GM12878 (cell line): Measurements from ENCODE around the gene NIFK. TPM values are rescaled to one million over a fixed set of nuclear protein-coding genes. Genes with fewer than 3 reads are reported as not detected.

Experiments used
- ATAC-seq: fragments of 200-7000 bp; cut with Tn5 transposase; 3 replicates; pipeline ENCODE4 v1.9.1; 2020; ENCODE audit warnings: mild to moderate bottlenecking, moderate library complexity
- BruUV-seq: library from RNA; stranded (reverse); fragments of 400-500 nt; replicated peaks from 2 replicates; lab custom pipeline; 2021; lab: Mats Ljungman, UMichigan
- CTCF ChIA-PET: fragments of 300-600 bp; sonication (Branson Sonifier 250); formaldehyde crosslinking; extraction: SDS; loops from one replicate; lab custom pipeline; 2021; ENCODE audit warnings: inconsistent platforms; lab: Yijun Ruan, JAX
- POLR2A ChIA-PET: fragments of 350-600 bp; formaldehyde crosslinking; extraction: SDS; loops from one replicate; lab custom pipeline; 2021; ENCODE audit warnings: inconsistent platforms; lab: Charles Lee
- RAD21 ChIA-PET: fragments of 300-600 bp; sonication (Branson Sonifier 250); formaldehyde crosslinking; loops from one replicate; lab custom pipeline; 2023; ENCODE audit warnings: antibody characterized with exemption; ENCODE audit not compliant: unreplicated experiment; lab: Charles Lee
- SMC1A ChIA-PET: fragments of 300-600 bp; sonication (Branson Sonifier 250); formaldehyde crosslinking; loops from one replicate; lab custom pipeline; 2023; ENCODE audit not compliant: unreplicated experiment, uncharacterized antibody; lab: Charles Lee
- DNase-seq: peaks from one replicate; pipeline ENCODE4 v3.0.0-alpha.2; 2011; ENCODE audit warnings: low read depth, low spot score
- FAIRE-seq: peaks from 3 replicates; lab custom pipeline; 2011; peaks lifted over from hg19 to GRCh38; lab: Jason Lieb, UNC
- H2AFZ ChIP-seq: 2 replicates; pipeline ENCODE4 v1.6.0; 2011; ENCODE audit warnings: low read depth, low read length, control low read depth; ENCODE audit not compliant: control insufficient read depth
- H3K27ac ChIP-seq: 2 replicates; pipeline ENCODE4 v1.5.1; 2011; ENCODE audit warnings: control low read depth; ENCODE audit not compliant: control insufficient read depth, insufficient read depth
- H3K27me3 ChIP-seq, 2 experiments: replicated peaks in 1 of 2; 2 replicates each; pipeline versions ENCODE4 v1.6.0 to v1.6.1; 2011; ENCODE audit warnings: low read length in 1 of 2; ENCODE audit not compliant: control insufficient read depth in 2 of 2, insufficient read depth in 2 of 2
- H3K36me3 ChIP-seq, 2 experiments: 2 replicates each; pipeline ENCODE4 v1.5.1; 2011; ENCODE audit warnings: low read length in 1 of 2; ENCODE audit not compliant: control insufficient read depth in 2 of 2, insufficient read depth in 2 of 2
- H3K4me1 ChIP-seq: 2 replicates; pipeline ENCODE4 v1.6.1; 2011; ENCODE audit warnings: mild to moderate bottlenecking, low read length, moderate library complexity, mixed read lengths; ENCODE audit not compliant: control insufficient read depth, insufficient read depth
- H3K4me2 ChIP-seq: 2 replicates; pipeline ENCODE4 v1.6.0; 2011; ENCODE audit warnings: control low read depth; ENCODE audit not compliant: control insufficient read depth, insufficient read depth
- H3K4me3 ChIP-seq: fragments of 200-600 bp; sonication (generic); 2 replicates; pipeline ENCODE4 v1.5.1; 2016
- H3K79me2 ChIP-seq: 2 replicates; pipeline ENCODE4 v1.6.0; 2011; ENCODE audit warnings: low read length; ENCODE audit not compliant: control insufficient read depth, insufficient read depth
- H3K9ac ChIP-seq: 2 replicates; pipeline ENCODE4 v1.8.0; 2011; ENCODE audit warnings: low read length, control low read depth, mixed read lengths; ENCODE audit not compliant: control insufficient read depth, insufficient read depth
- H3K9me3 ChIP-seq: replicated peaks from 3 replicates; pipeline ENCODE4 v1.5.1; 2011; ENCODE audit warnings: mild to moderate bottlenecking, low read length; ENCODE audit not compliant: control insufficient read depth, insufficient read depth
- H4K20me1 ChIP-seq: 2 replicates; pipeline ENCODE4 v1.6.0; 2011; ENCODE audit not compliant: control insufficient read depth, insufficient read depth
- BCLAF1 ChIP-seq: fragments of 450-650 bp; IDR thresholded peaks from 2 replicates; pipeline ENCODE4 v1.6.1; 2017; ENCODE audit warnings: antibody characterized with exemption, mild to moderate bottlenecking, moderate library complexity
- BHLHE40 ChIP-seq, 2 experiments: fragments of 450-650 bp in 1 of 2; IDR thresholded peaks; 2 replicates each; pipeline ENCODE4 v1.6.1; 2011 to 2017; ENCODE audit warnings: low read depth in 2 of 2, borderline replicate concordance in 1 of 2, improper control_type of control experiment in 1 of 2, low read length in 1 of 2, mild to moderate bottlenecking in 1 of 2
- DPF2 ChIP-seq: fragments of 450-650 bp; IDR thresholded peaks from 2 replicates; pipeline ENCODE4 v1.6.1; 2017; ENCODE audit warnings: mild to moderate bottlenecking
- HDGF ChIP-seq: fragments of 450-650 bp; IDR thresholded peaks from 2 replicates; pipeline ENCODE4 v1.6.1; 2016; ENCODE audit warnings: antibody characterized with exemption
- MEF2B ChIP-seq: fragments of 450-650 bp; IDR thresholded peaks from 2 replicates; pipeline ENCODE4 v1.6.1; 2018; ENCODE audit warnings: mild to moderate bottlenecking, moderate library complexity; ENCODE audit not compliant: partially characterized antibody, poor library complexity, severe bottlenecking
- MTA3 ChIP-seq: IDR thresholded peaks from 2 replicates; pipeline ENCODE4 v1.6.1; 2012; ENCODE audit warnings: low read length, inconsistent platforms, borderline replicate concordance
- NFXL1 ChIP-seq: fragments of 450-650 bp; IDR thresholded peaks from 2 replicates; pipeline ENCODE4 v1.6.1; 2017; ENCODE audit warnings: antibody characterized with exemption, mild to moderate bottlenecking, borderline replicate concordance
- NKRF ChIP-seq: fragments of 450-650 bp; conservative IDR thresholded peaks from 2 replicates; pipeline ENCODE4 v1.6.1; 2017; ENCODE audit warnings: mild to moderate bottlenecking, moderate library complexity
- NR2C2 ChIP-seq: IDR thresholded peaks from 2 replicates; pipeline ENCODE4 v1.6.1; 2011; ENCODE audit warnings: borderline replicate concordance, low read depth; ENCODE audit not compliant: control insufficient read depth, insufficient read length
- NRF1 ChIP-seq: conservative IDR thresholded peaks from 2 replicates; pipeline ENCODE4 v1.6.1; 2011; ENCODE audit warnings: mild to moderate bottlenecking, low read depth, low read length, improper control_type of control experiment
- RFX5 ChIP-seq: IDR thresholded peaks from 2 replicates; pipeline ENCODE4 v1.6.1; 2011; ENCODE audit warnings: low read depth, low read length, improper control_type of control experiment
- STAT1 ChIP-seq: fragments of 450-650 bp; conservative IDR thresholded peaks from 2 replicates; pipeline ENCODE4 v1.6.1; 2014; ENCODE audit warnings: antibody characterized with exemption, mild to moderate bottlenecking
- TARDBP ChIP-seq: IDR thresholded peaks from 2 replicates; pipeline ENCODE4 v1.6.1; 2016; ENCODE audit warnings: borderline replicate concordance
- ZNF24 ChIP-seq: fragments of 450-650 bp; IDR thresholded peaks from 2 replicates; pipeline ENCODE4 v1.6.1; 2017; ENCODE audit warnings: antibody characterized with exemption, mild to moderate bottlenecking
- WGBS: methylation state at CpG from one replicate; pipeline ENCODE4 v1.1.6; 2016; ENCODE audit warnings: low lambda C conversion rate; ENCODE audit not compliant: insufficient replicate concordance, insufficient coverage; ENCODE audit errors: missing lambda C conversion rate; 5-methylcytosine and 5-hydroxymethylcytosine counted together
- in situ Hi-C: fragments of 300-500 bp; cut with MboI; formaldehyde crosslinking; loops from 9 replicates; pipeline ENCODE4 v1.14.3; 2018; ENCODE audit warnings: mixed read lengths
- intact Hi-C: fragments of 100-400 bp; cut with micrococcal nuclease; formaldehyde crosslinking; loops from one replicate; pipeline ENCODE4 v1.14.2; 2022; ENCODE audit not compliant: unreplicated experiment
- polyA plus RNA-seq, 11 experiments: library from polyadenylated mRNA; depleted of rRNA in 4 of 11; unstranded in 6 of 11; stranded (reverse) in 5 of 11; fragments of >200 nt; fragmentation: Nextera tagmentation in 4 of 11; fragmentation: Illumina TruSeq in 1 of 11; extraction: Ambion mirVana in 4 of 11; extraction: Trizol in 1 of 11; gene quantifications; 1 replicate in 1 of 11; 2 replicates in 10 of 11; pipeline versions ENCODE4 v1.2.1 to v1.2.3, GENCODE V29; 2011 to 2016; ENCODE audit warnings: inconsistent platforms in 2 of 11, missing spikeins in 2 of 11, low read depth in 1 of 11
- total RNA-seq, 4 experiments: library from RNA; depleted of rRNA in 3 of 4; stranded (reverse); fragments of >200 nt in 3 of 4; fragmentation: Illumina TruSeq in 1 of 4; extraction: Trizol in 1 of 4; gene quantifications; 2 replicates each; pipeline versions ENCODE4 v1.2.1 to v1.2.3, GENCODE V29; 2013 to 2021

The NIFK gene
- total and polyA plus RNA-seq, 10 of the 15 experiments (the other 5 are each of a cell fraction or from before 2014, with no cell fraction given), result 47.2 to 286 (median 157) TPM

GRCh38 chr2:121686902-121687301 lies 49.8 kb downstream of the NIFK start:
- ChIA-PET CTCF (interaction anchor here (0.5 kb wide), 1 partner anchor 91 kb away, joined by 3 read pairs; no protein-coding TSS in a partner anchor), RAD21 (no interaction called here), SMC1A (no interaction called here), POLR2A (no interaction called here)
- TF ChIP-seq NRF1 (no peak), BHLHE40 (IDR thresholded peaks at IDR 0.05; ENCODE audit: borderline replicate concordance in 1 of 2, low read depth in 2 of 2, low read length in 1 of 2) (no peak), NKRF (no peak), STAT1 (no peak), ZNF24 (no peak), RFX5 (no peak), MTA3 (no peak), MEF2B (no peak), NR2C2 (no peak), NFXL1 (no peak), BCLAF1 (no peak), TARDBP (no peak), HDGF (no peak), DPF2 (no peak)
- Histone ChIP-seq H3K27ac (no peak overlapping the region), H3K9ac (no peak overlapping the region), H3K4me2 (no peak overlapping the region), H3K79me2 (no peaks in the 10 kb centered on the region), H4K20me1 (no peaks in the 10 kb centered on the region), H3K4me1 (no peaks in the 10 kb centered on the region), H3K36me3 (no peaks in the 10 kb centered on the region), H3K27me3 (no peaks in the 10 kb centered on the region; a peak in 1 of 4 replicates), H3K4me3 (no peak overlapping the region), H3K9me3 (peaks cover 10% of the 10 kb centered on the region), H2AFZ (no peak overlapping the region)
- FAIRE-seq (no peak), DNase-seq (no peak), ATAC-seq (no peak)
- BruUV-seq, result no TSS peak
- in situ Hi-C loops (loop anchor here (5.0 kb wide), 1 partner anchor 35 kb away; no protein-coding TSS in a partner anchor), intact Hi-C loops (no loop called here)
- 10% methylated on average over 2 of the region's 2 CpGs for WGBS
